Measurements from ENCODE around the gene TUBB4A. TPM values are rescaled to one million over a fixed set of nuclear protein-coding genes. Genes with fewer than 3 reads are reported as not detected.
A peak's percentile ranks its signal among the peaks of the same experiment; 100 is the strongest.

The TUBB4A gene
- total RNA-seq, 1 donor from 2014 or later, result 43.4 TPM

GRCh38 chr19:6532244-6532999 lies 30.3 kb upstream of the TUBB4A start:
- Mint-ChIP-seq H3K27me3 (peaks cover 69% of the 10 kb centered on the region), H3K9me3 (ENCODE audit: low read depth) (peaks cover 3% of the 10 kb centered on the region), H3K4me3 (ENCODE audit: low read depth) (peak overlapping the region; percentile 38), H3K36me3 (ENCODE audit: insufficient read depth) (no peaks in the 10 kb centered on the region), H3K4me1 (ENCODE audit: low read depth) (peaks cover 10% of the 10 kb centered on the region), H3K27ac (peak overlapping the region; percentile 35)
- no peak for DNase-seq (ENCODE audit: low spot score, unreplicated experiment)
- no peak for TF ChIP-seq CTCF (IDR thresholded peaks at IDR 0.05; ENCODE audit: unreplicated experiment)

GRCh38 chr19:6531956-6532243 lies 29.8 kb upstream of the TUBB4A start:
- H3K4me3 Mint-ChIP-seq (ENCODE audit: low read depth), result peak overlapping the region; percentile 47
- H3K27me3 Mint-ChIP-seq, result peaks cover 69% of the 10 kb centered on the region
- no peak for TF ChIP-seq CTCF (IDR thresholded peaks at IDR 0.05; ENCODE audit: unreplicated experiment)
- H3K27ac Mint-ChIP-seq, result peak overlapping the region; percentile 29
- peaks cover under 1% of the 10 kb centered on the region for H3K9me3 Mint-ChIP-seq (ENCODE audit: low read depth)
- H3K4me1 Mint-ChIP-seq (ENCODE audit: low read depth), result peaks cover 10% of the 10 kb centered on the region
- DNase-seq (ENCODE audit: low spot score, unreplicated experiment), result no peak
- no peaks in the 10 kb centered on the region for H3K36me3 Mint-ChIP-seq (ENCODE audit: insufficient read depth)

- no peak for TF ChIP-seq CTCF (IDR thresholded peaks at IDR 0.05; ENCODE audit: unreplicated experiment)
- Mint-ChIP-seq H3K4me1 (ENCODE audit: low read depth) (peaks cover 10% of the 10 kb centered on the region), H3K4me3 (ENCODE audit: low read depth) (peak overlapping the region; percentile 47), H3K9me3 (ENCODE audit: low read depth) (no peaks in the 10 kb centered on the region), H3K36me3 (ENCODE audit: insufficient read depth) (no peaks in the 10 kb centered on the region), H3K27ac (peak overlapping the region; percentile 29), H3K27me3 (peaks cover 69% of the 10 kb centered on the region)
- DNase-seq (ENCODE audit: low spot score, unreplicated experiment), result no peak
These were observed 29.2 kb upstream of the TUBB4A start for GRCh38 chr19:6531163-6531955.

- Mint-ChIP-seq H3K4me3 (ENCODE audit: low read depth) (peak within 1 kb of the TSS; percentile 73), H3K27ac (peak within 1 kb of the TSS; percentile 76), H3K4me1 (ENCODE audit: low read depth) (peaks cover 10% of the 10 kb centered on the region), H3K27me3 (peaks cover 63% of the 10 kb centered on the region), H3K36me3 (ENCODE audit: insufficient read depth) (no peaks in the 10 kb centered on the region), H3K9me3 (ENCODE audit: low read depth) (no peaks in the 10 kb centered on the region)
- peak; percentile 77 for DNase-seq (ENCODE audit: low spot score, unreplicated experiment)
- no peak for TF ChIP-seq CTCF (IDR thresholded peaks at IDR 0.05; ENCODE audit: unreplicated experiment)
These were observed 28.5 kb upstream of the TUBB4A start, which contains the start of gene TNFSF9 for GRCh38 chr19:6530386-6531162. Gene TNFSF9, plus strand, starts transcription at chr19:6531026. Its CDS starts 11 bp downstream, at chr19:6531037.

- Mint-ChIP-seq H3K4me3 (ENCODE audit: low read depth) (peak overlapping the region; percentile 73), H3K27me3 (peaks cover 58% of the 10 kb centered on the region), H3K9me3 (ENCODE audit: low read depth) (no peaks in the 10 kb centered on the region), H3K4me1 (ENCODE audit: low read depth) (peaks cover 10% of the 10 kb centered on the region), H3K36me3 (ENCODE audit: insufficient read depth) (no peaks in the 10 kb centered on the region), H3K27ac (no peak overlapping the region)
- no peak for DNase-seq (ENCODE audit: low spot score, unreplicated experiment)
- TF ChIP-seq CTCF (IDR thresholded peaks at IDR 0.05; ENCODE audit: unreplicated experiment), result no peak
These were observed 27.9 kb upstream of the TUBB4A start for GRCh38 chr19:6529937-6530385.
